Body of pancreas (tissue), 4 donors: Measurements from ENCODE around the gene TTLL11. TPM values are rescaled to one million over a fixed set of nuclear protein-coding genes. Genes with fewer than 3 reads are reported as not detected.
"Not testable (repeated sequence)": the region's sequence is repeated elsewhere in the genome, so short reads cannot be mapped to it uniquely, and the experiment has no call there.

Experiments used
- ATAC-seq: fragments of 150-250 bp; one replicate; pipeline ENCODE4 v1.9.1; 2016
- DNase-seq, 4 donors: peaks; one replicate each; pipeline ENCODE4 v3.0.0-alpha.2; 2019
- H3K27ac ChIP-seq, 4 donors: fragments of 200-600 bp; sonication (generic); 1 replicate in 3 of 4; 2 replicates in 1 of 4; pipeline versions ENCODE4 v1.5.1 to v1.6.1; 2016 to 2019; ENCODE audit warnings: mild to moderate bottlenecking in 1 of 4, mixed read lengths in 1 of 4, moderate library complexity in 1 of 4
- H3K27me3 ChIP-seq, 2 donors: fragments of 200-600 bp; sonication (generic); one replicate each; pipeline ENCODE4 v1.6.0; 2016; ENCODE audit warnings: mild to moderate bottlenecking in 1 of 2
- H3K36me3 ChIP-seq, 2 donors: fragments of 200-600 bp; sonication (generic); replicated peaks in 1 of 2; 2 replicates each; pipeline ENCODE4 v1.5.1; 2016; ENCODE audit warnings: low read depth in 2 of 2; ENCODE audit not compliant: insufficient read depth in 1 of 2
- H3K4me1 ChIP-seq: fragments of 200-600 bp; sonication (generic); one replicate; pipeline ENCODE4 v1.6.0; 2016
- H3K4me3 ChIP-seq, 2 donors: fragments of 200-600 bp; sonication (generic); 1 replicate in 1 of 2; 2 replicates in 1 of 2; pipeline ENCODE4 v1.5.1; 2016 to 2019
- H3K9me3 ChIP-seq, 3 donors: fragments of 200-600 bp; sonication (generic); 1 replicate in 2 of 3; 2 replicates in 1 of 3; pipeline ENCODE4 v1.5.1; 2016
- POLR2A ChIP-seq, 3 donors: fragments of 450-650 bp; IDR thresholded peaks; one replicate each; pipeline ENCODE4 v1.6.1; 2016; ENCODE audit warnings: antibody characterized with exemption in 3 of 3, mild to moderate bottlenecking in 2 of 3
- WGBS, 2 donors: methylation state at CpG; one replicate each; pipeline ENCODE4 v1.1.5; 2017; 5-methylcytosine and 5-hydroxymethylcytosine counted together
- intact Hi-C: fragments of 100-400 bp; cut with DNase I; formaldehyde crosslinking; loops from one replicate; pipeline ENCODE4 v1.15.1; 2023
- total RNA-seq, 2 donors: library from RNA; depleted of rRNA; stranded (reverse); fragments of >200 nt; gene quantifications; one replicate each; pipeline ENCODE4 v1.1.0, GENCODE V29; 2016
- TF ChIP-seq, protein P1 (sequence below), 7 experiments: fragments of 450-650 bp in 4 of 7; fragments of 200-600 bp in 3 of 7; sonication (generic) in 3 of 7; IDR thresholded peaks; one replicate each; pipeline ENCODE4 v1.5.1; 2016 to 2019; ENCODE audit warnings: antibody characterized with exemption in 7 of 7

TTLL11 gene
- total RNA-seq, 2 donors from 2014 or later: 14.5 to 16.8 TPM

DNA sequence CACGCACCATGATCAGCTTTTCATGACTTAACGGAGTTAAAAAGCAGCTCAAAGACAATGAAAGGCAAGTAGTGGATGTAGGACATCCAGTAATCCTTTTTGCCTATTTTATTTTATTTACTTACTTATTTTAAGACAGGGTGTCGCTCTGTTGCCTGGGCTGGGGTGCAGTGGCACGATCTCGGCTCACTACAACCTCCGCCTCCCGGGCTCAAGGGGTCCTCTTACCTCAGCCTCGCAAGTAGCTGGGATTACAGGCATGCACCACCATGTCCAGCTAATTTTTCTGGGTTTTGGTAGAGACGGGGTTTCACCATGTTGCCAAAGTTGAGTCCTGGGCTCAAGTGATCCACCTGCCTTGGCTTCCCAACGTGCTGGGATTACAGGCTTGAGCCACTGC, 292.7 kb downstream of the TTLL11 start:
- TF ChIP-seq, protein P1, sequence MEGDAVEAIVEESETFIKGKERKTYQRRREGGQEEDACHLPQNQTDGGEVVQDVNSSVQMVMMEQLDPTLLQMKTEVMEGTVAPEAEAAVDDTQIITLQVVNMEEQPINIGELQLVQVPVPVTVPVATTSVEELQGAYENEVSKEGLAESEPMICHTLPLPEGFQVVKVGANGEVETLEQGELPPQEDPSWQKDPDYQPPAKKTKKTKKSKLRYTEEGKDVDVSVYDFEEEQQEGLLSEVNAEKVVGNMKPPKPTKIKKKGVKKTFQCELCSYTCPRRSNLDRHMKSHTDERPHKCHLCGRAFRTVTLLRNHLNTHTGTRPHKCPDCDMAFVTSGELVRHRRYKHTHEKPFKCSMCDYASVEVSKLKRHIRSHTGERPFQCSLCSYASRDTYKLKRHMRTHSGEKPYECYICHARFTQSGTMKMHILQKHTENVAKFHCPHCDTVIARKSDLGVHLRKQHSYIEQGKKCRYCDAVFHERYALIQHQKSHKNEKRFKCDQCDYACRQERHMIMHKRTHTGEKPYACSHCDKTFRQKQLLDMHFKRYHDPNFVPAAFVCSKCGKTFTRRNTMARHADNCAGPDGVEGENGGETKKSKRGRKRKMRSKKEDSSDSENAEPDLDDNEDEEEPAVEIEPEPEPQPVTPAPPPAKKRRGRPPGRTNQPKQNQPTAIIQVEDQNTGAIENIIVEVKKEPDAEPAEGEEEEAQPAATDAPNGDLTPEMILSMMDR (IDR thresholded peaks at IDR 0.05): no peak
- TF ChIP-seq POLR2A (IDR thresholded peaks at IDR 0.05): no peak
- no peak for ATAC-seq
- Histone ChIP-seq H3K9me3 (no peaks in the 10 kb centered on the region), H3K36me3 (no peaks in the 10 kb centered on the region), H3K27ac (no peak overlapping the region), H3K27me3 (no peaks in the 10 kb centered on the region), H3K4me3 (no peak overlapping the region), H3K4me1 (no peaks in the 10 kb centered on the region)
- WGBS, 2 donors: 85 to 92% methylated on average over 10 of the region's 10 CpGs
- DNase-seq: no peak
- intact Hi-C loops: no loop called here

DNA sequence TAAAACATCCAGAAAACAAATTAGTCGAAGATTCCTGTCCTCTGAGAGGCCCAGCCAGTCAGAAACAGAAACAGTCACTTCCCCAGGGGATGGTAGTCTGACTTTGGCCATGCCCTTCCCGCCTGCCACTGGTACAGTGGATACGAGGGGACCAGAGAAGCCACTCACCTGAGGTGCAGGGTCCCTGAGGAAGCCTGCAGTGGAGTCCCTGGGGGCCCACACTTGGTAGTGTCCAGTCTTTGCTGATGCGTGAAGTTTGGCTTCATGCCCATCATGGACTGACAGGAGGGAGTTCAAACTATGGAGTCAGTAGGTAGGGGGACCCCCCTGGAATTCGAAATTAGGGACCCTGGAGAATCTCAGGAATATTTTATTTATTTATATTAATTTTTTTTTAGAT, 294.2 kb downstream of the TTLL11 start:
- intact Hi-C loops: no loop called here
- WGBS, 2 donors: 77 to 84% methylated on average over 5 of the region's 5 CpGs
- no peaks in the 10 kb centered on the region for H3K4me1 ChIP-seq
- no peak for ATAC-seq
- TF ChIP-seq POLR2A (IDR thresholded peaks at IDR 0.05): no peak
- TF ChIP-seq, protein P1 (IDR thresholded peaks at IDR 0.05): no peak
- no peak overlapping the region for H3K4me3 ChIP-seq
- H3K27me3 ChIP-seq: no peaks in the 10 kb centered on the region
- H3K9me3 ChIP-seq: no peaks in the 10 kb centered on the region
- no peak for DNase-seq
- no peak overlapping the region for H3K27ac ChIP-seq
- no peaks in the 10 kb centered on the region for H3K36me3 ChIP-seq

DNA sequence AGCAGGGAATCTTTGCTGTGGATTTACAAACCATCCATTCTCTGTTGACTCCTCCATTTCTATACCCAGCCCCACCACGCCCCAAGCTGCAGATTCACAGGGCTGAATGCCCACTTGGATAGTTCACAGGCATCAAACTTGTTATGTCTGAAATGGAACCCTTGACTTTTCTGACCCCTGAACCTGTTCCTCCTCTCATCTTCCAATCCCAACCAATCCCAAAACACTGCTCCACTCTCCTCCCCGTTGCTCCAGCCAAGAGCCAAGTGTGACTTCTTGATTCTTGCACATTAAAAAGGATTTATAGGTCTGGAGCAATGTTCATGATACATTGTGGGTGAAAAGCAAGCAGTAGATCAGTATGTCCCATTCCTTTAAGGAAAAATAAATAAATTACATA, 296.0 kb downstream of the TTLL11 start:
- intact Hi-C loops: no loop called here
- TF ChIP-seq, protein P1 (IDR thresholded peaks at IDR 0.05): no peak
- TF ChIP-seq POLR2A (IDR thresholded peaks at IDR 0.05): no peak
- WGBS, 2 donors: 94% methylated on average over 2 of the region's 2 CpGs
- Histone ChIP-seq H3K36me3 (no peaks in the 10 kb centered on the region), H3K4me3 (no peak overlapping the region), H3K27ac (no peak overlapping the region), H3K9me3 (no peaks in the 10 kb centered on the region), H3K4me1 (no peaks in the 10 kb centered on the region), H3K27me3 (no peaks in the 10 kb centered on the region)
- no peak for ATAC-seq
- DNase-seq: no peak

DNA sequence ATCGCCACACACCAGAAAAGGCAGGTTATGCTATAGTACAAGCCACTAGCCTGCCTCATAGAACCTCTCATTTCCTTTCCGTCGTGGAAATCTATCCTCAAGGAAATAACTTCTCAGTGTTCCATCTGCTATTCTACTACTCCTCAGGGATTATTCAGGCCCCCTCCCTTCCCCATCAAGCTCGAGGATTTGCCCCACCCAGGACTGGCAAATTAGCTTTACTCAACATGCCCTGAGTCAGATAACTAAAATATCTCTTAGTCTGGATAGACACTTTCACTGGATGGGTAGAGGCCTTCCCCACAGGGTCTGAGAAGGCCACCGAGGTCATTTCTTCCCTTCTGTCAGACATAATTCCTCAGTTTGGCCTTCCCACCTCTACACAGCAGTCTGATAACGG, 298.8 kb downstream of the TTLL11 start:
- 88 to 90% methylated on average over 6 of the region's 6 CpGs for WGBS, 2 donors
- DNase-seq, H3K4me1 ChIP-seq, H3K27ac ChIP-seq, H3K4me3 ChIP-seq, ATAC-seq, H3K36me3 ChIP-seq, H3K9me3 ChIP-seq, H3K27me3 ChIP-seq, intact Hi-C loops: not testable (repeated sequence)

DNA sequence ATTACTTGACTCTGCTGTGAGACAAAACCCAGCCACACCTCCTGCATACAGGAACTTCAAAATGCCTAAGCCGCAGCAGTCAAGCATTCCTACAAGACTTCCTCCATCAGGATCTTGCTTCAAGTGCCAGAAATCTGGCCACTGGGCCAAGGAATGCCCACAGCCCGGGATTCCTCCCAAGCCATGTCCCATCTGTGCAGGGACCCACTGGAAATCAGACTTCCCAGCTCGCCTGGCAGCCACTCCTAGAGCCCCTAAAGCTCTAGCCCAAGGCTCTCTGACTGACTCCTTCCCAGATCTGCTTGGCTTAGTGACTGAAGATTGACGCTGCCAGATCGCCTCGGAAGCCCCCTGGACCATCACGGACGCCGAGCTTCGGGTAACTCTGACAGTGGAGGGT, 300.6 kb downstream of the TTLL11 start:
- H3K27ac ChIP-seq, H3K27me3 ChIP-seq, H3K36me3 ChIP-seq, H3K4me1 ChIP-seq, H3K4me3 ChIP-seq, DNase-seq, ATAC-seq, intact Hi-C loops, H3K9me3 ChIP-seq: not testable (repeated sequence)
- WGBS, 2 donors: 92 to 96% methylated on average over 7 to 9 of the region's 10 CpGs

DNA sequence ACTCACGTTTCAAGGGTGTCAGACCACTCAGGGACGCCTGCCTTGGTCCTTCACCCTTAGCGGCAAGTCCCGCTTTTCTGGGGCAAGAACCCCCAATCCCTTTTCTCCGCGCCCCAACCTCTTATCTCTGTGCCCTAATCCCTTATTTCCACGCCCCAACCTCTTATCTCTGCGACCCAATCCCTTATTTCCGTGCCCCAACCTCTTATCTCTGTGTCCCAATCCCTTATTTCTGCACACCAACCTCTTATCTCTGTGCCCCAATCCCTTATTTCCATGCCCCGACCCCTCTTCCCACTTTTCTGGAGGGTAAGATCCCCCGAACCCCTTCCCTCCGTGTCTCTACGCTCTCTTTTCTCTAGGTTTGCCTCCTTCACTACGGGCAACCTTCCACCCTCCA, 302.3 kb downstream of the TTLL11 start:
- no peaks in the 10 kb centered on the region for H3K36me3 ChIP-seq
- H3K27ac ChIP-seq: no peak overlapping the region
- no peaks in the 10 kb centered on the region for H3K27me3 ChIP-seq
- no peaks in the 10 kb centered on the region for H3K4me1 ChIP-seq
- TF ChIP-seq, protein P1 (IDR thresholded peaks at IDR 0.05): no peak
- TF ChIP-seq POLR2A (IDR thresholded peaks at IDR 0.05): no peak
- 74 to 82% methylated on average over 5 to 14 of the region's 14 CpGs for WGBS, 2 donors
- no peak for ATAC-seq
- H3K9me3 ChIP-seq: no peaks in the 10 kb centered on the region
- no peak for DNase-seq
- intact Hi-C loops: no loop called here
- H3K4me3 ChIP-seq: no peak overlapping the region
